A673 (cell line): ENCODE measurements around the gene XYLT1. TPM values are rescaled to one million over a fixed set of nuclear protein-coding genes. Genes with fewer than 3 reads are reported as not detected.

Source experiments
- BruUV-seq: library from RNA; stranded (reverse); fragments of 400-500 nt; replicated peaks from 2 replicates; lab custom pipeline; 2021; lab: Mats Ljungman, UMichigan
- CTCF ChIA-PET: fragments of 300-600 bp; sonication (Branson Sonifier 250); formaldehyde crosslinking; loops from one replicate; lab custom pipeline; 2022; ENCODE audit warnings: antibody characterized with exemption; lab: Charles Lee
- POLR2A ChIA-PET: fragments of 300-600 bp; sonication (Branson Sonifier 250); formaldehyde crosslinking; loops from one replicate; lab custom pipeline; 2022; ENCODE audit warnings: antibody characterized with exemption; ENCODE audit not compliant: low non-redundant PET; lab: Charles Lee
- DNase-seq: peaks from one replicate; pipeline ENCODE4 v3.0.0-alpha.2; 2015; ENCODE audit warnings: low spot score
- H3K27ac ChIP-seq: fragments of 200-600 bp; sonication (generic); 2 replicates; pipeline ENCODE4 v1.5.1; 2016; ENCODE audit warnings: mixed run types, low read depth, mild to moderate bottlenecking, mixed read lengths, antibody characterized with exemption, low read length; ENCODE audit not compliant: poor library complexity, severe bottlenecking
- H3K27me3 ChIP-seq: fragments of 200-600 bp; sonication (generic); replicated peaks from 2 replicates; pipeline ENCODE4 v1.6.1; 2017; ENCODE audit warnings: mixed run types, low read depth, mild to moderate bottlenecking, mixed read lengths, antibody characterized with exemption, low read length; ENCODE audit not compliant: insufficient read depth, poor library complexity
- H3K36me3 ChIP-seq: fragments of 200-600 bp; sonication (generic); 2 replicates; pipeline ENCODE4 v1.6.1; 2016; ENCODE audit warnings: mixed run types, mild to moderate bottlenecking, mixed read lengths, antibody characterized with exemption, low read length; ENCODE audit not compliant: insufficient read depth, poor library complexity, severe bottlenecking
- H3K4me1 ChIP-seq: fragments of 200-600 bp; sonication (generic); 2 replicates; pipeline ENCODE4 v1.6.1; 2017; ENCODE audit warnings: mixed run types, mild to moderate bottlenecking, mixed read lengths, antibody characterized with exemption, low read length; ENCODE audit not compliant: insufficient read depth, poor library complexity, severe bottlenecking
- H3K4me3 ChIP-seq: fragments of 200-600 bp; sonication (generic); 2 replicates; pipeline ENCODE4 v1.5.1; 2016; ENCODE audit warnings: low read depth, mixed run types, mild to moderate bottlenecking, mixed read lengths, low read length; ENCODE audit not compliant: poor library complexity, severe bottlenecking
- H3K9me3 ChIP-seq: fragments of 200-600 bp; sonication (generic); 2 replicates; pipeline ENCODE4 v1.6.1; 2016; ENCODE audit warnings: mixed run types, low read depth, mild to moderate bottlenecking, mixed read lengths, antibody characterized with exemption, low read length; ENCODE audit not compliant: poor library complexity, severe bottlenecking
- CTCF ChIP-seq: fragments of 300-800, 200-600 bp; sonication (generic); conservative IDR thresholded peaks from 2 replicates; pipeline ENCODE4 v1.5.1; 2017; ENCODE audit warnings: low read depth, mild to moderate bottlenecking, antibody characterized with exemption, low read length, moderate library complexity, mixed read lengths
- EZH2 ChIP-seq: fragments of 200-600 bp; sonication (generic); IDR thresholded peaks from 2 replicates; pipeline ENCODE4 v1.6.1; 2017; ENCODE audit warnings: borderline replicate concordance, low read depth, mild to moderate bottlenecking, mixed read lengths, antibody characterized with exemption, low read length; ENCODE audit not compliant: poor library complexity, severe bottlenecking
- intact Hi-C: fragments of 100-400 bp; cut with micrococcal nuclease; formaldehyde crosslinking; loops from one replicate; pipeline ENCODE4 v1.10.0; 2022; ENCODE audit not compliant: unreplicated experiment
- total RNA-seq: library from RNA; stranded (reverse); gene quantifications from 2 replicates; pipeline ENCODE4 v1.2.3, GENCODE V29; 2021

XYLT1 gene
- total RNA-seq, 1 experiment from 2014 or later, result 0.64 TPM

- H3K36me3 ChIP-seq, result no peaks in the 10 kb centered on the region
- H3K9me3 ChIP-seq, result peaks cover 11% of the 10 kb centered on the region
- H3K4me1 ChIP-seq, result no peaks in the 10 kb centered on the region
- no peak for TF ChIP-seq EZH2
- no peak for TF ChIP-seq CTCF
- H3K27me3 ChIP-seq, result no peaks in the 10 kb centered on the region
- ChIA-PET CTCF (no interaction called here), POLR2A (no interaction called here)
- intact Hi-C loops, result no loop called here
- BruUV-seq, result no TSS peak
- H3K27ac ChIP-seq, result no peak overlapping the region
- no peak overlapping the region for H3K4me3 ChIP-seq
- DNase-seq, result no peak
Measured at GRCh38 chr16:17184026-17184425, 286.7 kb downstream of the XYLT1 start.

DNA sequence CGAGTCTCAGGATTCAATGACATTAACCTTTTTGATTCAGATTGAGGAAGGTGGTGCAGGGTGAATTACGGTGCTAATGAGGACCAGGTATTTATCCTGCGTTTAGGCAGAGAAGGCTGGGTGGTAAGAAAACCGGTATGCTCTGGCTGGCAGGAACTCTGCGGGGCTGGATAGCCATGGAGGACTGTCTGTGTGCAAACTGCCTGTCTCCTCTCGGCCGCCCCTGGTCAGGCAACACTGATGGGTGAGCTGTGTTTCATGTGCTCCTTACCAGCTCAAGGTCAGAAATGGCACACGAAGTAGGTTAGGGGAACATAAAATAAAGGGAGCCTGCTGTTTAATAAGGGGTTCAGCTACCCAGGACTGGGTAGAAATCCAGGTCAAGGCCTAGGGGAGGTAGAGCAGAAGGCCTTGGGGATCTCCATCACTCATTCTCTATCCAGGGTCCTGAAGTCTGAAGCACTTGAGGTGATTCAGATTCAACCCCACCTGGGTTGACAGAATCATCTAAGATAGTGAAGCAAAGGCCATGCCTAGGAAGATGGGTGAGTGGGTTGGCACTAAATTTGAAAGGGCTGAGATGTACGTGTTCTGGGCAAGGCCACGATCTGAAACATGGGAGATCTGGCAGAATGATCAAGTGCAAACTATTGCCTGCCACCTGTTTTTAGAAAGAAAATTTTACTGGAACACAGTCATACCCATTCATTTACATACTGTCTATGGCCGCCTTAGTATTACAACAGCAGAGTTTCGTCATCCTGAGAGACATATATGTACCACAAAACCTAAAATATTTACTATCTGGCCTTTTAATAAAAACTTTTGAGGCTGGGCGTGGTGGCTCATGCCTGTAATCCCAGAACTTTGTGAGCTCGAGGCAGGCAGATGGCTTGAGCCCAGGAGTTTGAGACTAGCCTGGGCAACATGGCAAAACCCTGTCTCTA is 292.5 kb downstream of the XYLT1 start:
- intact Hi-C loops, result no loop called here
- no peak overlapping the region for H3K27ac ChIP-seq
- CTCF ChIA-PET, result no interaction called here
- H3K4me3 ChIP-seq, result no peak overlapping the region
- BruUV-seq, result no TSS peak
- H3K9me3 ChIP-seq, result peaks cover 14% of the 10 kb centered on the region
- POLR2A ChIA-PET, result no interaction called here
- no peaks in the 10 kb centered on the region for H3K4me1 ChIP-seq
- TF ChIP-seq CTCF (no peak), EZH2 (no peak)
- DNase-seq, result no peak
- no peaks in the 10 kb centered on the region for H3K36me3 ChIP-seq
- H3K27me3 ChIP-seq, result no peaks in the 10 kb centered on the region

GRCh38 chr16:17177242-17177958 is 293.4 kb downstream of the XYLT1 start:
- no peak for TF ChIP-seq EZH2
- no peak for TF ChIP-seq CTCF
- no TSS peak for BruUV-seq
- no peaks in the 10 kb centered on the region for H3K36me3 ChIP-seq
- ChIA-PET CTCF (no interaction called here), POLR2A (no interaction called here)
- no peak overlapping the region for H3K27ac ChIP-seq
- no peak overlapping the region for H3K4me3 ChIP-seq
- H3K4me1 ChIP-seq, result no peaks in the 10 kb centered on the region
- no peak for DNase-seq
- peaks cover 13% of the 10 kb centered on the region for H3K9me3 ChIP-seq
- no peaks in the 10 kb centered on the region for H3K27me3 ChIP-seq
- intact Hi-C loops, result no loop called here
